ENCODE data around the gene MTA1.

MTA1 gene

DNA sequence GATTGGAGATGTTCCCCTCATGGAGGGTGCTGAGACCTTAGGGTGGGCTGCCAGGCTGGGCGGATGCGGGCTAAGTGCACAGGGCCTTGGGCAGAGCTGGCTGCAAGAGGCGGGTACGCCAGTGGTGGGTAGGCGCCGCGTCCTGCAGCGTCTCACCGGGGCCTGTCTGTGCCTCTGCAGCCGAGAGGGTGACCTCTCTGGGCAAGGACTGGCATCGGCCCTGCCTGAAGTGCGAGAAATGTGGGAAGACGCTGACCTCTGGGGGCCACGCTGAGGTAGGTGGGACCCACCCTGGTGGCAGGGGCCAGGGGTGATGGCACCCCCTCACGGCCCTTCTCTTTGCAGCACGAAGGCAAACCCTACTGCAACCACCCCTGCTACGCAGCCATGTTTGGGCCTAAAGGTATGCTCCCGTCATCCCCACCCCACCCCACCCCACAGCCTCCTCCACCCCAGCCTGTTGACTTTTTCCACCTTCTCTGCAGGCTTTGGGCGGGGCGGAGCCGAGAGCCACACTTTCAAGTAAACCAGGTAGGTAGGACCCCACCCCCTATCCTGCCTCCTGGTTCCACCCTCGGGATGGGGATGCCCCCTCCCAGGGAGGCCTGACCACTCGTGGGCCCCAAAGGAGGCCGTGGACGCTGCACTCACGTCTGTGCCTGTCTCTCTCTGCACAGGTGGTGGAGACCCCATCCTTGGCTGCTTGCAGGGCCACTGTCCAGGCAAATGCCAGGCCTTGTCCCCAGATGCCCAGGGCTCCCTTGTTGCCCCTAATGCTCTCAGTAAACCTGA lies 68.6 kb downstream of the MTA1 start:
- no peak for DNase-seq (ENCODE audit: low read depth)

DNA sequence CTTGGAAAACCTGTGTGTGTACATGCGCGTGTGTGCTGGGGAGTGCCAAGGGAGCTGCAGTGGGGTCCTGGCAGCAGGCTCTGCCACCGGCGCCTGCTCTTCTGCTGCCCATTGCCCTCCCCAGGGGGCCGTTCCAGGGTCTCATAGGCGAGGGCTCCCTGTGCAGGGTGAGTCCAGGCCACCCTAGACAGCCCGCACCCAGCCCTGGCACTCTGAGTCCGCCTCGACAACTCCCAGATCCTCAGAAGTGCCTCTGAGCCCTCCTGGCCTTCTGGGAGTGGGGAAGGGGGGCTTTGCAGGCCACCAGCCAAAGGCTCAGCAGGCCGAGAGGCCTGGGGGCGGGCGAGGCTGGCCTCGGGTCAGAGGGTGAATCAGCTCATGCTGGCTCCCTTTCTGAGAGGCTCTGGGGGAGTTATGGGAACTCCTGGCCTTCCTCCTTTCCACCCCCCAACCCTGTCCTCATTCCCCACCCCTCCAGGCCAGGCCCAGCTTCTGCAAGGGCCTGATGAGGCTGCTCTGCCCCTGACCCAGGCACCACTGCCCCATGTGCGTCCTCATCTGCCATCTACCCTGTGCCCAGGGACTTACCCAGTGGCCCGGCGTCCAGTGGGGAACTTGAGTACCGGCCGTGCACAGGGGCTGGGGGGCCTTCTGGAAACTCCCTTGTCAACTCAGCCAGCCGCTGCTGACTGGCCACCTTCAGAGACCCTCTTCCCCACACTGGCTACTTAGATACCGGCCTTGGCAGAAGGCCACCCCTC lies 69.3 kb downstream of the MTA1 start:
- DNase-seq (ENCODE audit: low read depth): no peak

DNA sequence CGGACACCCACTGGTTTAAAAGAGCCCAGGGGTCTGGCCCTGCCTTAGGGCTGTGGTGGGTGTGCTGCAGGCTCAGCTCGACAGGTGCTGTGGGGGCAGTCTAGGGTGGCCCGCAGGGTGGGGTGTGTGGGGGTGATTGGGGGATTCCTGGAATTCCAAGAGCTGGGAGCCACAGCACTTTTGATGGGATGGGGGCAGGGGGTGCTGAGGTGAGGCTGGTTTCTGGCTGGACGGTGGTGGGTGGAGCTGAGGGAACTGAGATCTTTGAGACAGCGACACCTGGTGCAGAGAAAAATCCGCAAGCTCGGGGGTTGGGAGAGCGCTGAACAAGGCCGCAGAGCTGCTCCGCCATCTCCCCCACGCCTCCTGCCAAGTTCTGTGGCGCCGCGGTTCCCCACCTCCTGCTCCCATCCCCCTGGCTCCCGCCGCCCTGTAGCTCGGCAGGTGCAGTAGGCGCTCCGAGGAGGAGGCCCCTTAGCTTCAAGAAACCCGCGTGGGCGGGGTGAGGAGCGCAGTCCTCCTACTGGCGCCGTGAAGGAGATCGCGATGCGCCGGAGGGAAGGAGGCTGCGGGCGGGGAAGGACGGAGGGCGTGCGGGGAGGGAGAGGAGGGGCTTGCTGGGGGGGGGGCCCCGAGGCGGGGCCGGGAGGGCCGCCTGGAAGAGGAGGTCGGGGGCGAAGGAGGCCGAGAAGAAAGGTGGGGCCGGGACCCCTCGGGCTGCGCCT lies 70.1 kb downstream of the MTA1 start:
- peak; percentile 71 for DNase-seq (ENCODE audit: low read depth)

DNA sequence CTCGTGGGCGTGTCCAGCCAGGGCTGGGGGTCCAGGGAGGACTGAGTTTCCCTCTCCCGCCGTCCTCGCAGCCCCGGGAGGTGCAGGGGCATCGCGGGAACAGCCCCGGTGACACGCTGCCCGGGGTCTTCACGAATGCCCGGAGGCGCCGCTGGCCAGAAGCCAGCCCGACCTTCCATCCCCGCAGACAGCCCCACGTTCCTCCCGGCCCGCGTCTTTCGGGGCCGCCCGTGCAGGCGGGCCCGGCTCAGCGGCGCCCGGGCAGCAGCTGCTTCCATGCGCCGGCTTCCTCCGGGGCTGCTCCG lies 70.6 kb downstream of the MTA1 start:
- DNase-seq (ENCODE audit: low read depth): no peak

DNA sequence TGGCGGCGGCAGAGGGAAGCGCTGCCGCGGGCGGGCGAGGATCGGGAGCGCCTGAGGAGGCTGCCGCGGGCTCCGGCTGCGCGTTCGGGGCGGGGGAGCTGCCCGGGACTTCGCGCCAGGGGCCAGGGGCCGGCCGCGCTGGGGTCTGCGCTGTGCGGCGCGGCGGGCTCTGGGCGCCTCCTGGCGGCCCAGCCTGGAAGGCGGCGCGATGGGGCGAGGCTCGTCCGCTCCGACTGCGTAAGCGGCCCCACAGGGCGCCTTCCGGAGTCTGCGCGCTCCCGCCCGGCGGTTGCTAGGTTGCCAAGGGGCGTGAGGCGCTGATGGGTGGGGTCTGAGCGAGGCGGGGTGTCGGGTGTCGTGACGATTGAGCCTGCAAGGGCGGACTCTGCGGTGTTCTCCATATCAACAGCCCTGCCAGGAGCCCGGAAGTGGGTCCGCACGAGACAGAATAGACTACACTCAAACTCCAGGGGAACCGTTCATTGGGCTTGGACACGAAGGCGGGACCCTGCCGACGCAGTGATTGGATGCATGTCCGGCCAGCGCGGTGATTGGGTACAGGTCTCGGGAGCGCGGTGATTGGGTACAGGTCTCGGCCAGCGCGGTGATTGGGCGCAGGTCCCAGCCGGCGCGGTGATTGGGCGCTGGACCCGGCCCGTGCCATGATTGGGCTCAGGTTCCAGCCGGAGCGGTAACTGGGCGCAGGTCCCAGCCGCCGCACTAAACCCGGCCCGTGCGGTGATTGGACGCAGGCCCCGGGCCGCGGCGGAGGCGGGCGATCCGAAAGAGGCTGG lies 71.1 kb downstream of the MTA1 start, which contains the start of gene TEDC1:
Gene TEDC1 (plus strand): TSS at position 675 of the 794 bp plus-strand sequence. CDS start 130 bp downstream, outside the sequence.
- DNase-seq (ENCODE audit: low read depth): peak; percentile 99

DNA sequence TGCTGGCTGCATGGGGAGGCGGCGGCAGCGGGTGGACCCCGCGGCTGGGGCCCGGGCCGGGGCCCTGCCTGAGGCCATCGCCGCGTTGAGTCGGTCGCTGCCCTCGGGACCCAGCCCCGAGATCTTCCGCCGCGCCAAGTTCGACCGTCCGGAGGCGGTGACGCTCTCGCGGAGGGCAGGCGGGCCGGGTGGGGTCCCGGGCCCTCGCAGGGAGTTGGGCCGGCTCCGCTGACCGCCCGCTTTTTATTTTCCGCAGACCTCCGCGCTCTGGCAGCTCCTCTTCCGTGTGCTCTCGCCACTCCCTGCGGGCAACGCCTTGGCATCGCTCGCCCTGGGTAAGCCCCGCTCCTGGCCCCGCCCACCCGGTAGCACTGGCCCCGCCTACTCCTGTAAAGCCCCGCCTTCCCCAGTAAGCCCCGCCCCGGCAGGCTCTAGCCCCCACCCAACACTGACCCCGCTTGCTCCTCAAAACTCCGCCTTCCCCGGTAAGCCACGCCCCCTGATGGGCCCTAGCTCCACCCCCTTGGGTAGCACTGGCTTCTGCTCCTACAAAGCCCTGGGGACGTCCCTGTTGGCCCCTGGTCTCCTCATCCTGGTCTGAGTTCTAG lies 71.8 kb downstream of the MTA1 start:
- DNase-seq (ENCODE audit: low read depth): peak; percentile 35

DNA sequence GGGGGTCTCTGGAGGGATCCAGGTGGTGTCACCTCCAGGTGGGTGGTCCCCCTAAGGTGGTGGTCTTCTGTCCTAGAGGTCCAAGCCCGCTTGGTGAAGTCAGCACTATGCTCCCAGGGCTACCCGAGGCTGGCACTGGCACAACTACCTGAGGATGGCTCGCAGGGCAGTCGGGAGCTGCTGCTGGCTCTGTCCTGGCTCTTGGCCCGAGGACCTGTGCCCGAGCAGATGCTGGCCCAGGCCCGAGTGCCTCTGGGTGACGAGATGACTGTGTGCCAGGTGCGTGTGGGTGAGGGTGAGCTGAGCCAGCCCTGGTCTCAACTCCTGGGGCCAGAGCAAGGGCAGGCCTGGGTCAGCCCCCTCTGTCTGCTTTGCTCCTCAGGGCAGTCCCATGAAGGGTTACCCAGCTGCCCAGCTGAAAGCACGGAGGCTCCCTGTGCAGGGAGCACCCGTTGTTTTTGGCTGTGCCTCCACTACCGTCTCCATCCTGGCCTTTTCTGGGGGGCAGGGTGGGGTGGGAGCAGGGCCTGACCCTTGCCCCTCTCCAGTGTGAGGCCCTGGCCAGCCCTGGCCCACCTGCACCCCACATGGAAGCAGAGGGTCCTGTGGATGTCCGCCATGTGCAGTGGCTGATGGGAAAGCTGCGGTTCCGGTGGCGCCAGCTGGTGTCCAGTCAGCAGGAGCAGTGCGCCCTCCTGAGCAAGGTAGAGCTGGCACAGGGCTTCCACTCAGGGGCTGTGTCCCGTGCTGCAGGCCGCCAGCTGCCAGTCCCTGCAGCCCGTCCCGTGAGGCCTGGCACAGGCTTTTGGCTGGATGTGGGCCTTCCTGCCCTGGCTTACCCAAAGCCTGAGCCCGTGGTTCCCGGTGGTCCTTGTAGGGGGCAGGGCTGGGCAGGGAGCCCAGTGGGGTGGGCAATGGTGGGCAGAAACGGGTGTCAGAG lies 72.7 kb downstream of the MTA1 start:
- no peak for DNase-seq (ENCODE audit: low read depth)

DNA sequence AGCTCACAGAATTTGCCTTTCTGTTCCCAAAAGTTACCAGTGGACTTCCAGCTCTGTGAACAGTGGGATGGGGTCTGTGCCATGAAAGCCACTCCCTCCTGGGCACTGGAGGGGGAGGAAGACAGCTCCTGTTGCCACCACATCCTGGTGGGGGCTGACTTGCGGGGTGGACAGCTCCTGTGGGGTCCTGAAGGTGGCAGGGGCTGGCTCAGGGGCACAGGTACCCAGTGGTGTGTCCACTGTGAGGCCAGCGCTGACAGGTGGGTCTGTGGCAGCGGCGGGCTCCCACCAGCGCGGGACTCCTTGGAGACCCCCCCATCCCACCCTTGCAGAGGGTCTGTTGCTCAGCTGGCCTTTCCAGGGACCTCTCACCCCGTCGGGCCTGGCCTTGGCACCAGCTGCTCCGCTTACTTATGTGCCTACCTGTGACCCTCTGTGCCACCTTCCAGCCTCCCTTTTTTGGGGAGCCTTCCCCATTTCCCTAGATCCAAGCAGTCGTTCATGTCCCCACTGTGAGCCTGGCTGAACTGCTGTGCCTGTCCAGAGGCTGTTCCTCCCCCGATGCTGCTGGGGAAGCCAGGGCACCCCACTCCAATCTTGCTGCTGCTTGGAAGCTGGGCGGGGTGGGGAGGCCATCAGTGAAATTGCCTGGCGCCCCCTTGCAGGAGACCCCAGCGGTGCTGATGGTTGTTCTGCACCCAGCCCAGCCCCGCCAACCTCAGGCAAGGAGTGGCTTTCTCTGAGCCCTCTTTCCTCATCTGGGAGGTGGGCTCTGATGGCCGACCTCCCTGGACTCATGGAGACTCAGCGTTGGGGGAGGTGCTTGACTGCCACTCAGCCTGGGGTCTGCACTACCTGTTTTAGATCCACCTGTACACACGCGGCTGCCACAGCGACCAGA lies 73.6 kb downstream of the MTA1 start:
- no peak for DNase-seq (ENCODE audit: low read depth)

DNA sequence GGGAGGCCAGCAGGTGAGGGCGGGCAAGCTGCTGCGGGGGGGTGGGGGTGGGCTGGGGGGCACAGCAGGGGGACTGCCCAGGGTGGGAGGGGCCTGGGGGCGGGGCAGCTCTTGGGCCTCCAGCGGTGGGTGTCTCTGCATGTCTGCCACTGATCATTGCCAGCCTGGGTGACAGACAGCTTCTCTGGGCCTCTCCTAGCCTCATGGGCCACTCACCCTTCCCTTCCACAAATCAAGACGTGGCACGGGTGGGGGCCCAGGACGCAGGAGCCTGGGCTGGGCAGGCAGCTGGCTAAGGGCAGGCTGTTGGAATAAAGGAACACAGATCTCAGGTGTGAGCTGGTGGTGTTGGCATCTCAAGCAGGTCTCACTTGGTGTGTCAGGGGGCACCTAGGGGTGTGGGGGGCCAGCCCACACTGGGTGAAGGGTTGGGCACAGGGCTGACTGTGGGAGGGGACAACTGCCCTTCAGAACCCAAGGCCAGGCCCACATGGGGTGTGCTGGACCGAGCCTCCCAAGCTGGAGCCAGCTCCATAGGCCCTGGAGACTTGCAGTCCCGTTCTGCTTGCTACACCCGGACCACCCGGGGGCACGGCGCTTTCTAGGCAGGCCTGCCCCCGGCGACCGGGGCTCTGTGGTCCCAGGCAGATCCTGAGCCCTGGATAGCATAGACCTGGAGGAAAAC lies 74.4 kb downstream of the MTA1 start:
- no peak for DNase-seq (ENCODE audit: low read depth)

DNA sequence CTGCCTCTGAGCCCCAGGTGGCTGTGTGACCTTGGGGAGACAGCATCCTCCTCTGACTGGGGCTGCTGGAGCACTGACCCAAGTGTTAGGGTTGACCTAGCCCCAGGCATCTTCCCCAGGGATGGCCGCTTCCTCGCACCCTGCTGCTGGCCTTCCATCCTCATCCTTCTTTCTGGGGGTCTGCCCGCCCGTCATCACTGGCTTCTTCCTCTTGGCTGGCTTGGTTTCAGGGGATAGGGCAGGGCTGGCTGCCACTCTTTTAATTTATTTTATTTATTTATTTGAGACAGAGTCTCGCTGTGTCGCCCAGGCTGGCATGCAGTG lies 74.9 kb downstream of the MTA1 start:
- no peak for DNase-seq (ENCODE audit: low read depth)

DNA sequence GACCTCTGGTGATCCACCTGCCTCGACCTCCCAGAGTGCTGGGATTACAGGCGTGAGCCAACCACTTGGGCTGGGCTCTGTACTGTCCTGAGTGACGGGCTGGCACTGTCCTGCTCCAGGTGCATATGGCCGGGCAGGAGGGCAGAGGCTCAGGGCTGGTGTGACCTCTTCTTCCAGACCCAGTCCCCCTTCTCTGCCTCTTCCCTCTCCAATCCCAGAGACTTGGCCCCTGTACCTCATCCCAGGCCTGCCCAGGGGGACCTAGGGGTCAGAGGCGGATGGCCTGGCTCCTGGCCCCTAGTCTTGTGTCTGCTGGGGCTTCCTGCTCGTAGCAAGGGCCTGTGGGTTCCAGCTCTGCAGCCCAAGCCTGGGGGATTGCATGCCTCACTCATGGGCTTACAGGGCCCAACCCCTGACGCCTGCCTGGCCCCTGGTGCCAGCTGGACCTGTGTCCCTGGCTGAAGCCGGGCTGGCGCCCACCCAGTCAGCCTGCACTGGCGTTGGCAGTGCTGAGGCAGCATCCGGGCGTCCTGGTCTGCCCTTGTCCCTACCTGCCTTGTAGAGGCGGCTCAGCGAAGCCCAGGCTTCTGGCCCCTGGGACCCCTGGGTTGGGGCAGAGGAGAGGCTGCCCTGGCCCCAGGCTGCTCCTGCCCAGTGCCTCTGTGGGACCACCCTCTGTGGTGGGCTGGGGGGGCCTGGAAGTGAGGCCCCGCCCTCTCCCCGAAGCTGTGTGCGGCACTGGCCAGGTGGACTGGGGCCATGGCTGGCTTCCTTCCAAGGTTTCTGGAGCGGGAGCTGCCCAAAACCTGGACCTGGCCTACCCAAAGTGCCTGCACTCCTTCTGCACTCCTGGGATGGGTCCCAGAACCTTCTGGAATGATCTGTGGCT lies 75.7 kb downstream of the MTA1 start:
- DNase-seq (ENCODE audit: low read depth): no peak

DNA sequence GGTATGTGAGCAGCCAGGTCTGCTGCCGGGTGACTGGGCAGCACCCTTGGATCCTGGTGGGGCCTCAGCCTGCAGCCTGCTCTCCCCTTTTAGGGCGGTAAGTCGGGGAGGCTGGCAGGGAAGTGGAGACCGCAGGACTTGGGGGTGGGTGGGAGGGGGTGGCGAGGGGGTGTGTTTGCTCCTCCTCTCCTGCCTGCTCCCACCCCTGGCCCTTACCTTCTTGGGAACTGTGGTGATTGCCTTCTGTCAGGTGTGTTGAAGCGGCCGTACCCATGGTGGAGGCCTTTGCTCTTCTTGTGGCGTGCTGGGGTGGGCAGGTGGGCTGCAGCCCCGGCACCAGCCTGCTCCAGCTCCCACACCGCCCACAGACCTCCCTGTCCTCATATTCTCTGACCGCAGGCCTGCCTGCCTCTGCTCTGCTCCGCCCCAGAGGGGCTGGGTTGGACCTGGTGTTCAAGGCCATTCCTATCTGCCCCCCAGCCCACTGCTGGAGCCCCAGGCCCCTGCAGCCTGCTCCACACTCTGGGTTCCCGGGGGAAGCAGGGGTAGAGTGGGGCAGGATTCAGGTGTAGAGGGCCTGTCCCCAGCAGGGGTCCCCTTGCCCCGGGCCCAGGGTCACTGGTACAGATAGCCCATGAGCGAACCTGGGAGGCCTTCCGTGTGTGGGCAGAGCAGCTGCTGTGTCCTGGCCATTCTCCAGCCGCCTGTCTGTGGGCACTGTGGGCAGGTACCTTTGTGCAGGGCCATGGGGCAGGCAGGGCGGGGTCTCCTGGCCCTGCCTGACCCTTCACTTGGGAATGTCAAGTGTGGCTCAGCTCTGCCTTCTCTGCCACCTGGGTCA lies 76.6 kb downstream of the MTA1 start:
- no peak for DNase-seq (ENCODE audit: low read depth)

DNA sequence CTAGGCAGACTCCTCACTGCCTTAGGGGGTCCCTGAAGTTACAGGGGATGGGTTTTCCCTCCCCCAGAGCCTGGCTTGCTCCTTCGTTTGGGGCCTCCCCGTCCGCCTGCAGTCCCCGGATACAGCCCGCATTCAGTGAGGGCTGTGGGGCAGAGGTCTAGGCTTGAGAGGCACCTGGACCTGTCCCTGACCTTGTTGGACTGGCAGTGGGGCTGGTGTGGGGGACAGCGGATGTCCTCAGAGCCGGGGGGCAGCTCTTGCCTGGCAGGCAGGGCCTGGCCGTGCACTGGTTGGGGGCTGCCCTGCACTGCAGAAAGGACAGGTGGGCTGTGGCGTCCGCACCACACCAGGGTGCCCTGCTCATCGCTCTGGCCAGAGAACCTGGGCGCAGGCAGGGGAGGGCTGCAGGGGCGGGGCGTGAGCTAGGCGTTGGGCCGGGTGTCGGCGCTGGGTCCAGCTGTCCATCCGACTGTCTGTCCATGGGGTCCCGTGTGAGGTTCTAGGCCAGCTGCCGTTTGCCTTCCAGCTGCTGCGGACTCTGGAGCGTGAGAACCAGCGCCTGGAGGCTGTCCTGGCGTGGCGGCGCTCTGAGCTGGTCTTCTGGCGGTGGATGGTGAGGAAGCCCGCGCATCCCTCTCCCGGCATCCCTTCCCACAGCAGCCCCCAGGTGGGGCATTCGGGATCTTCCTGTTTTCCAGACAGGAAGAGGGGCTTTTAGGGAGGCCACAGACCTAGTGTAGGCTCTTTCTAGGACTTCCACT lies 77.4 kb downstream of the MTA1 start:
- no peak for DNase-seq (ENCODE audit: low read depth)

DNA sequence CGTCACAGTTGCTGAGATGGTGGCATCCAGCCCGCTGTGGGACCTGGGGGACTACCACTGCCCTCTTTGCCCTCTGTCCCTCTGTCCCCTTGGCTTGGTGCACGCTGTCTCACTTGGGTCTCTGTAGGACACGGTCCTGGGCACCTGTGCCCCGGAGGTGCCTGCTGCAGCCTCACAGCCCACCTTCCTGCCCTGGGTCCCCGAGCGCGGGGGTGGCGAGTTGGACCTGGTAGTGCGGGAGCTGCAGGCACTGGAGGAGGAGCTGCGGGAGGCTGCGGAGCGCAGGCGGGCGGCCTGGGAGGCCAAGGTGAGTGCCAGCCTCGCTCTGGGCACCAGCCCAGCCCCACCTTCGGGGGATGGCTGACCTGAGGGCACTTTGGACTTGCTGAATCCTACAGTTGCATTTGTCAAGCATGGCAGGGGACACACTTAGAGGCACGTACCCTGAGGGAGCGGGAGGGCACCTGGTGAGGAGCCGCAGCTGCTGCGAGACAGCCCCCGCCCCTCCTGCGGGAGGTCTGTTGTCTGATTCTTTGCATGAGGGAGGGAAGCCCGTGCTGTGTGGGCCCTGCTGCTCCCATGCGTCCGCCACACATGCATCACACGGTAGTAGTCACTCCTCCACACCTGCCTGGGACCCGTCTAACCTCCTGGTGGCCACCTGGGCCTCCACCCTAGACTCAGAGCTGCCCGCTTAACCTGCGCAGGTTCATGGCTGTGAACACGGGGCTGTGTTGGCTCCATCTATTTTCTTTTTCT lies 78.2 kb downstream of the MTA1 start:
- DNase-seq (ENCODE audit: low read depth): no peak

DNA sequence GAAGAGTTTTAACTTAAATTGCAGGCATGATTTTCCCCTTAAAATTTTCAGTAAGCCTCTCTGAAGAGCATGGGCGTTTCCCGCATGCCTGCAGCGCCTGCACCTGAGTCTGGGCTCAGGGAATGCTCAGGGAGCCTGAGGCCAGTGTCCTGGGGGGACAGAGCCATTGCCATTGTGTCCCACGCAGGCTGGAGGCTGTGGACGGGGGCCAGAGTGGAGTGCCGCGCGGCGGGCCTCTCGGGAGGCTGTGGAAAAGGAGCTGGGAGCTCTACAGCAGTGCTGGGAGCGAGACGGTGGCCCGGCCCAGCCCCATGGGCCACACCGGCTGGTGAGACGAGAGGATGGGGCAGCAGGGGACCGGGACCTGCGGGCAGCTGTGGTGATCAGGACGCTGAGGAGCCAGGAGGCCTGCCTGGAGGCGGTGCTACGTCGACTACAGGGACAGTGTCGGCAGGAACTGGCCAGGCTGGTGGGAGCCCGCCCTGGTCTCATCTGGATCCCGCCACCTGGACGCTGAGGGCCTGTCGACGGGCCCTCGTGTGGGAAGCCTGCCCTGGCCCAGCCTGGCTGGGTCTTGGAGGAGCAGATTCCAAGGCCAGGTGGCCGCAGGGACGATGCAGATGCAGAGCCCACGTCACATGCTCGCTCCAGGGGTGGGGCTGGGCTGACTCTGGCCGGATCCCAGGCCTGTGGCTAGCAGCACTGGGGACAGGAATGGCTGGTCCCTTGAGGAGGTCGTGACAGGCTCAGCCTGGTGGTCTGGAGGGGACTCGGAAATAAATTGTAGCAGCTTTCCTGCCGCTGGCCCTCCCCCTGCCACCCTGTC lies 79.0 kb downstream of the MTA1 start:
- DNase-seq (ENCODE audit: low read depth): no peak
